ENCODE results near the gene CNTNAP2.

DNA sequence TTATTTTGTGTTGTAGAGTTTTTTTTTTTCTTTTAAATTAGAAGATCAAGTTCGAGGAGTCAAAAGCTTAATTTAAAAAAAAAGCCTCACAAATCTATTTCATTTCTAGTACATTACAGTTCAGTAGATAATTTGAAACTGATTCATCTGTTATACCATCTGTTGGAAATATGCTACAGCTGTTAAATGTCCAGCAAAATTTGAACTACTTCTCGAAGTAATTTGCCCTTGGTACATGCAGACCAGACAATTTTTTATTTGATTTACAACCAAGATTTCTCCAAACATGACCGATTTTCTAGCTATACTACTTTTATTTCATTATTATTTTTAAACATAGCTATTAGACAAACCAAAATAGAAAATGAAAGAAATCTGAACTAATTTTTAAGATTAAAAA is 647.9 kb downstream of the CNTNAP2 start:
- TF ChIP-seq CTCF (IDR thresholded peaks at IDR 0.05) (no peak), POLR2A (IDR thresholded peaks at IDR 0.05) (no peak)
